HG03064 (cell line): ENCODE data around the gene PDZK1.
"Not testable (repeated sequence)": the region's sequence is repeated elsewhere in the genome, so short reads cannot be mapped to it uniquely, and the experiment has no call there.

Experiments
- ATAC-seq: cut with Tn5 transposase; IDR thresholded peaks from one replicate; pipeline ENCODE4 v1.9.1; 2021; ENCODE audit warnings: low read depth; ENCODE audit not compliant: unreplicated experiment

The PDZK1 gene

DNA sequence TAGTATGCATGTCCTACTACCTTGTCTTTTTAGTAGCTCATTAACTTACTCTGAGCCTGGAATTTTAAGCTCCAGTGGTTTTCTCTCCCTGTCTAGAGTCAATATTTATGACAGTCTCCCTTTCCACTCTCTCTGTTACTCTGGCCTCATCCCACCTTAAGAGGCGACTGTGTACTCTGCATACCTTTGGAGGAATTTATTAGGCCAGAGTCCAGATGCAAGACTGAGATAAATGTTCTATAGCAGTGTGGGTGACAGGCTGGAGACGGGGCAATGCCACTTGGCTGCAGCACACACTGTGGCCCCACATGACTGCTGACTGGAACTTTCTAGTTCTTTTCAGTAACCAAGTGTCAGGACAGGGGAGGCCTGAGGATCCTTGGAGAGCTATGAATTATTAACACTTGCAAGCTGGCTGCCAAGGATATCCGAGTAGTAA lies 4.1 kb upstream of the PDZK1 start:
- no peak for ATAC-seq

DNA sequence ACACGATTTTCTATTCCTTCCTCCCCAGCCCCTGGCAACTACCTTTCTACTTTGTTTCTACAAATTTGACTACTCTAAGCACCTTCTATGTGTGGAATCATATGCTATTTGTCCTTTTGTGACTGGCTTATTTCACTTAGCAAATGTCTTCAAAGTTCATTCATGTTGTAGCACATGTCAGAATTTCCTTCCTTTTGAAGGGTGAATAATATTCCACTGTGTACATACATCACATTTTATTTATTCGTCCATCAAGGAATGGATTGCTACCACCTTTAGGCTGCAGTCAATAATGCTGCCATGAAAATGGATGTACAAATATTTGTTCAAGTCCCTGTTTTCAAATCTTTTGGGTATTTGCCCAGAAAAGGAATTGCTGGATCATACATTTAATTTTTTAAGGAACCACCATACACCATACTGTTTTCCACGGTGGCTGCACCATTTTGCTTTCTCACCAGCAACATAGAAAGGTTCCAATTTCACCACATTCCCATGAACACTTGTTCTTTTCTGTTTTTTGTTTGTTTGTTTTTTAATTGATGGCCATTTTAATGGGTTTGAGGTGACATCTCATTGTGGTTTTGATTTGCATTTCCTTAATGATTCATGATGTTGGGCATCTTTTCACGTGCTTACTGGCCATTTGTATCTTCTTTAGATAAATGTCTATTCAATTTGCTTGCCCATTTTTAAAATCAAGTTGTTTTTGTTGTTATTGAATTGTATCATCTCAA lies 3.3 kb upstream of the PDZK1 start:
- ATAC-seq = no peak

DNA sequence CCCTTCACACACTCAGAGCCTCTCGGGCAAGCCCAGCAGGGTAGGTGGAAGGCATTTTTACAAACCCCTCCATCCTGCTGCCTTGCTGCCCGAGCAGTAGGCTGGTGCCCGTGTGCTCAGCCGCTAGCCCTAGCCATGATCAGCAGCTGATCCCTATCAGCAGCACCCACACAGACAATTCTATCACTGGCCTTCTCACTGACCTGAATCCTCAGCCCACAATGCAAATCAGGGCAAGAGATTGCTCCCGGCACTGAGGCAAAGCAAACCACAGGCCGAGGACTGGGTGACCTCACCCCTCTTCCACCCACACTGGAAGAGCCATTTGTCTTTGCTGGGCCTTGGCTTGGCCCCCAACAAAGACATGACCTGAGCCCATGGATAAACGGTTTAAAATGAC lies 895 bp upstream of the PDZK1 start:
- ATAC-seq = no peak

DNA sequence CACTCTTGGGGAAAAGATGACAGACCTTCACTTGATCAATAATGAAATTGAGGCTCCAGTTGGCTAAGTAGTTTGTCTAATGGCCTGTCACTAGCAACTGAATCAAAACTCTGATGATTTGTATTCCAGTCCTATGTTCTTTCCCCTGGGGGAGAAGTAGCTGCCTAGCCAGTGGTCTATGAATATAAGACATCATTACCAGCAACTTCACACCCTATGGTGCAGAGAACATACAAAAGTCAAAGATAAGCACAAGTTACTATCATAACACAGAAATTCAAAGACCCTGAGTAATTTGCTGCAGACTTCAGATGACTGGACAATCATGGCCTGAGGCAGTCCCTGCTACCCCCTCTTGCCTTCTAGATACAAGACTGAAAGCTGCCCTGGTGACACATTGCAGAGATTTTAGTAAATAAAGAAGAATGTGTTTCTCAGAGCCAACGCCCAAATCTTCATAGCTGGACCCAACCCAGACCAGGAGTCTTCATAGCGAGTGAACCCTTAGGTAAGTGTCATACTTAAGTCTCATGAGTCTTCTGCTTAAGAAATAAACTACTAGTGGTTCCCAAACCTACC lies 993 bp downstream of the PDZK1 start:
- ATAC-seq = no peak

DNA sequence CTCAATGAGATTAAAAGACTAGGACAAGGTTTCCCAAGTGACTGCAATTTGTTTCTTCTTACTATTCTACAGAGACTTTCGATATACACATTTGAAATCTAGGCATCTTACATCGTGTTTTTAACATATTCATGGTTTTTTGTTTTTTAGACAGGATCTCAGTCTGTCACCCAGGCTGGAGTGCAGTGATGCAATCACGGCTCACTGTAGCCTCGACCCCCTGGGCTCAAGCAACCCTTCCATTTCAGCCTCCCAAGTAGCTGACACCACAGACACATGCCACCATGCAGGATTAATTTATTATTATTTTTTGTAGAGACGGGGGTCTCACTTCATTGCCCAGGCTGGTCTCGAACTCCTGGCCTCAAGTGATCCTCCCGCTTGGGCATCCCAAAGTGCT lies 1.5 kb downstream of the PDZK1 start:
- ATAC-seq = no peak

DNA sequence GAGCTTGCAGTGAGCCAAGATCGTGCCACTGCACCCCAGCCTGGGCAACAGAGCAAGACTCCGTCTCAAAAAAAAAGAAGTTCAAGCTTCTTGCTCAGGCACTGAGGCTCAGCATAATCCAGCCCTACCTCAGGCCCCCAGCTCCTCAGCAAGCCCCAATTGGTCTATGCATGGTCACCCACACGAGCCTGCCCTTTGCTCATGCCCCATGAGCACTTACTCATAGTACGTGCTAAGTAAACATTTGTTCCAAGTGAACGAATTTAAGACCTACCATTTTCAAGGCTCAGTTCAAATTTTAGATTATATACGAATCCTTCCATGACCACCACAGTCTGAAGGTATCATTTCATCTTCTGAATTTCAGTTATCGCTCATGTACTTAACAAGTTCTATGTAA lies 4.3 kb downstream of the PDZK1 start:
- no peak for ATAC-seq

DNA sequence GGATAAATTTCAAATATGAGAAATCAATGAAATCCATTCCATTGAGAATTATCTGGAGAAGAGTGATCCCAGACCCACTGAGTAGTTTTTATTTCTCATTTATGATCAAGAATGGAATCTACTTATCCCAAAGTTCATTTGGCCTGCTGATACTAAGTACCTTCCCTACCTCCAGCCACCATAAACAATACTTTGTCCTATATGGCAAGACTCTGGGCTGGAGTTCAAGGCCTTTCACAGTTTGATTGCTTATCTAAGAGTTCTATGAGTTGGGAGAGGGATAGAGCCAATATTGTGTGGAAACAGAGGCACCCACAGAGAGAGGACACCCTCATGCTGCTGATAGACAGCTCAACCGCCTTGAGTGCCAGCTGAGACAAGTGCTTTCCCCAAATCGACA lies 5.1 kb downstream of the PDZK1 start:
- ATAC-seq = no peak

DNA sequence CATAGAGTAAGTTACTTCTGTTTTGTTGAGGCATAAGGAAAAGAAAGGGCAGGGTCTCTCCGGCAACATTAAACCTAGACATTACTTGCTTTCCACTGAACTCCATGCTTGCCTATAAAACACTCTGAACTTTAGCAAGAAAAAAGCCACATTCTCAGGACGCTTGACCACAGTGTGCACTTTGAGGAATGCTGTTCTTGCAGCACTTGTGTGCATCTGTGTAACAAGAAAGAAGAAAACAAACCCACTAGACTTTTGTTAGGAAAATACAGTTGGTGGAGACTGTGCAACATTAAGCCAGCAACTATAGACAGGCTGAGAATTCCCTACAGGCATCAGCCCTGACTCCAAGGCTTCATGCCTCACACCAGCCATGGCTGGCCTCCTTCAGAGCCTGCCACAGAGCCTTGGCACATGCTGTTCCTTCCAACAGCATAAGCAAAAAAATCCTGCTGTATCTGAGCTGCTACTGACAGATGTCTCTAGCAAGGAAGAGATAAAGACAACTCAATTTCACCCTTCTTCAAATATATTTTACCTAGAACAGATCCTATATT lies 5.8 kb downstream of the PDZK1 start:
- ATAC-seq = no peak

DNA sequence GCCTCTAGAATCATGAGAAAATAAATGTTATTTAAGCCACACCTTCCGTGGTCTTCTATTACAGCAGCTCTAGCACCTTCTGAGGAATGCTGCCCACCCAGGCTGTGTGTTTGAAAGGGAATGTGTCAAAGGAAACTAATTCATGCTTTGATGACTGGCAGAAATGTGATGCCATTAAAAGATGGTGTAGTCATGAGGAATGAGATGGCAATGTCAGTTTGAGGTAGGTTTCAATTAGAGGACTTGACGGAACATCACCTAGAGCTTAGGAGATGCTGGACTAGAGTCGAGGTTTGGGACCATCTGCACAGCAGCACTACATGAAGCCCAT lies 10.6 kb downstream of the PDZK1 start:
- no peak for ATAC-seq

DNA sequence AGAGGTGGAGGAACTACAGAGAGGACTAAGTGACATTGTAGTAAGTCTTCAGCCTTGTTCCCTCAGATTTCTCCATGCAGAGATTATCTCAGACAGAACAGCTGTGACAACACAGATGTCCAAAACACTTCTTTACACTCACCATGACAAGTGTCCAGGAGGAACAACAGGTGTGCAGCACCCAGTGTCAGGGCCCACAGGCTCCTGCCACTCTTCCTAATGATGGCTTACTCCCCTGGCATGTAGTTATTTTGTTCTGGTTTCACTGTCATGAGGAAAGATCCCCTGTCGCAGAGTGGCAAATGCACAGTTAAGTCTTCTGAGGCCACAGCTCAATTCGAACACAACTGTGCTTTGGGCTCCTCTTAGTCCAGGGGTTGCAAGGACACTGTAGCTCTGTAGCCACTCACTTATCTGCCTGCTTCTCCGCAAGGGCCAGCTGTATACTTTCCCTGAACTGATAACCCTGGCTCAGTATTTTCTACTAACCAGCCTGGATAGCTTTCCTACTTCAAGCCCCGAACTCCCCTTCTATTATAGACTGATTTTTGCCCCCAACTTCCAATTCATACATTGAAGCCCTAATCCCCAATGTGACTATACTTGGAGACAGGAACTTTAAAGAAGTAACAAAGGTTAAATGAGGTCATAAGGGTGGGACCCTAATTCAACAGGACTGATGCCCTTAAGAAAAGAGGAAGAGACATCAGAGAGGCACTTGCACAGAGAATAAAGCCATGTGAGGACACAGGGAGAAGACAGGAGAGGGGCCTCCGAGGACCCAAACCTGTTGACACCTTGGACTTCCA lies 11.1 kb downstream of the PDZK1 start:
- no peak for ATAC-seq

DNA sequence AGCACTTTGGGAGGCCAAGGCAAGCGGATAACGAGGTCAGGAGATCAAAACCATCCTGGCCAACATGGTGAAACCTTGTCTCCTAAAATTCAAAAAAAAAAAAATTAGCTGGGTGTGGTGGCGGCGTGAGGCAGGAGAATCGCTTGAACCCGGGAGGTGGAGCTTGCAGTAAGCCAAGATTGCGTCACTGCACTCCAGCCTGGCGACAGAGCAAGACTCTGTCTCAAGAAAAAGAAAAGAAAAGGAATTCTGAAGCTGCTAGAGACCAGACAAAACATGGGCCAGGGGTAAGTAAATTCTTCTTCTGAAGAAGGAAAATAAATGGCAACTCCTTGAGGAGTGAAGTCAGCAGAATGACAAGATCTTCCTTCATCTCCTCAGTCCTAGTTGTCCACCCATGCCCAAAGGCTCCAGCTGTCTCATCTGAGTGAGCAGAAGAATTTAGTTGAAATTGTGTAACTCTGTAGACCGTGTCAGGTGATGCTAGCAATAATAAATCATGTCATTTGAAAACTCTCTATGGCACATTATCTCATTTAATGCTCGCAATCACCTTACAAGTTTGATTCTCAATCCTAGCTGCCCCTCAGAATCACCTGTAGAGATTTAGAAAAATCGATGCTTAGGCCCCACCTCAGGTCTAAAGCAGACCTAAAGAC lies 14.3 kb downstream of the PDZK1 start:
- no peak for ATAC-seq

DNA sequence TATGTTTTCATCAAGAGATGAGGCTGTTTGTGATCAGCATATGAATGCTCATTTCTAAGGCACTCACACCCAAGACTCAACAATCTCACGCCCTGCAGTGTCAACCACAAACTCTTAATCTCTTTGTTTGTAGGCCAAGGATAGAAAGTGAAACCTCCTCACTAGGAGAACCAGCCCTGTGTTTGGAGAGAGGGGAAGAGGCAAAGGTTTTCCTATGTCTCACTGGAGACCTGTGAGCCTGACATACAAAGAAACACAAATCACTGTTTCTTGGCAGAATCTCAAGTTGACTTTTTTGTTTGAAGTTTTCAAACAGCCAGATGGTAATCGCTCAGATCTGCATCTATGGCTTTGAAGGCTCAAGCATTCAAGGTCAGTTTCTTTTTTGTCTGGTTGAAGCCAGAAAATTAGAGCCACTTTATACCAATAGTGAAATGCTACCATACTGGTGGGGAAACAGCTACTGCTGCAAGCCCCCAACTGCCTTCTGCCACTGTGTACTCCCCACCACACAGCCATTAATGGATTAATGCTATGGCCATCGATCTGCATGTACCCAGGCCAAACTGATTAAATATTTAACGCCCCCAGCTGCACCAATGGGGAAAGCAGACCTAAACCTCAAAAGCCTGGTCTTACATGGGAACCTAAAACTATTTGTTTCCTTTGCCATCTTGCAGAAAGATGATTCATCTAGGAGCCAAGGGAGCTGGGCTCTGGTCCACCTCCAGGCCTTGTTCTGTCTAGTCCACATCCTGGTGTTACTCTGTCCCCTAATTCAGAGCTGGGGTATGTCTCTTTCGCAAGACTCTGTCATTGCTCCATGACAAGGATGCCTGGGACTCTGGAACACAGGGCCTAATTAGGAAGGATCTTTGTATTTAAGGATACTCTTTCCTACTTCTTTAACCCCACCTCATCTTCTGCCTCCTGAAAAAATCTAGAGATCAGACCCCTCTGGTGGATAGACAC lies 16.3 kb downstream of the PDZK1 start:
- ATAC-seq = no peak

DNA sequence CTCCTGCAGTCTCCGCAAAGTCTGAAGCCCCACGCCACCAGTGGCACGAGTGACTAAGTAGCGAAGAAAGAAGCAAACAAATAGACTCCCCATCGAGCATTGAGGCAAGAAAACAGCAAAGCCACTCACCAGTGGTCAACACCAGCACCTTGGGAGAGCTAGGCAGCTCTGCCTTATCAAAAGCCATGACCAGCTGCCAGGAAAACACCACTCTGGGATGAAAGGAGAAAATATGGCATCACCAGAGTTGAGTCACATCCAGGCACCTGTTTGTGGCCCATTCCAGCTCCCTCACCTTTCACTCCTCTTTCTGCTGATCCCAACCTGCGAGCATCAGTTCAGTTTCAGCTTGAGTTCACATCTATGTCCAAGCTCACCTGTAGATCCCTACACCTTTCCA lies 17.2 kb downstream of the PDZK1 start:
- ATAC-seq = no peak

DNA sequence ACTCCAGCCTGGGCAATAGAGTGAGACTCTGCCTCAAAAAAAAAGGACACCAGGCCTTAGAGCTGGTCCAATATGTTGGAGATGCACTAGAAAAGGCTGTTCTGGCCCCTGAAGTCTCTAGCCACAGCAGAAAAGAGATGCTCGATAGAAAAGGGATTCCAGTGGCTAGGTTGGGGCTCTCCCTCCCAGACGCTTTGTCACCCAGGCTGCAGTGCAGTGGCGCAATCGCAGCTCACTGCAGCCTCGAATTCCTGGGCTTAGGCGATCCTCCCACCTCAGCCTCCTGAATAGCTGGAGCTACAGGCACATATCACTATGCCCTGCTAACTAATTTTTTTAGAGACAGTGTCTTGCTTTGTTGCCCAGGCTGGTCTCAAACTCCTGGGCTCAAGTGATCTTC lies 18.2 kb downstream of the PDZK1 start:
- no peak for ATAC-seq

DNA sequence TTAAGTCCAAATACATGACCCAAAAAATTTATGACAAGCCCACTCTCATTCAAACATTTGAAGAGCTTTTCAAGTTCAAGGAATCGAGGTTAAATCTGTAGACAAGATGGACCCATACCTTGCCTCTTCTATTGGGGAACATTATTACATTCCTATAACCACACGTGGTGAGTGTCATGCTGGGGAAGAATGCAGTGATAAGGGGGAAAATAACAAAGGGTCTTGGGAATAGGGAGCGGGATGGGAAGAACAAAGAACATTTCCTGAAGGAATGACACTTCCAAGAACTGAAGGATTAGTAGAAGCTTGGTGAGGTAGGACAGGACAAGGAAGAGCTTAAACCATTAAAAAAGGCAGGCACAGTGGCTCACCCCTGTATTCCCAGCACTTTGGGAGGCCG lies 18.8 kb downstream of the PDZK1 start:
- no peak for ATAC-seq

DNA sequence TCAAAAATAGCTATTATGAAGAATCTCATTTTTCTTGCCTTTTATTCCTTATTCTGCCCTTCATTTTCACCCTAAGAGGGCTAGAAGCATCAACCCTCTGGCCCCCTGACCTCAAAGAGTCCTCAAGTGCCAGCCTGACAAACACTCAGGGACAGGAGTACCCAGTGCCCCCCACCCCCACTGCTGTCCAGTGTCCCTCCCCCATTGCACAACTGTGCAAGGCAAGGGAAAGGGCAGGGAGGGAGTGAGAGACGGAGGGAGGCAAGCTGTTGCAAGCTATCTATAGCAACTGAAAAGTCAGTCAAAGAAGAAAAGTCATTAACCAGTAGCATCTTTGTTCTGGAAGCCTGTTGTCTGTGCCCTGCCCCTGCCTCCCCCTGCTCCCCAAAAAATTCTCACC lies 21.1 kb downstream of the PDZK1 start:
- ATAC-seq = not testable (repeated sequence)

DNA sequence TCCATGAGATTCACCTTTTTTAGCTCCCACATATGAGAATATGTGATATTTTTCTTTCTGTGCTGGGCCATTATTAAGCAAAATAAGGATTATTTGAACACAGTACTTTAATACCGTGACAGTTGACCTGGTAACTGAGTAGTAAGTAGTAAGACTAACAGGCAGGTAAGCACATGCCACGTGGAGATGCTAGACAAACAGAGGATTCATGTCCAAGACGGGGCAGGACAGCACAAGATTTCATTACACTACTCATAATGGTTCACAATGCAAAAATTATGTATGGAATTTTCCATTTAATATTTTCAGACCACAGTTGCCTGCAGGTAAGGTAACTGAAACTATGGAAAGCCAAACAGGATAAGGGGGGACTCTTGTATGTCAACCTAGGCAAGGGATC lies 22.3 kb downstream of the PDZK1 start:
- ATAC-seq = not testable (repeated sequence)

DNA sequence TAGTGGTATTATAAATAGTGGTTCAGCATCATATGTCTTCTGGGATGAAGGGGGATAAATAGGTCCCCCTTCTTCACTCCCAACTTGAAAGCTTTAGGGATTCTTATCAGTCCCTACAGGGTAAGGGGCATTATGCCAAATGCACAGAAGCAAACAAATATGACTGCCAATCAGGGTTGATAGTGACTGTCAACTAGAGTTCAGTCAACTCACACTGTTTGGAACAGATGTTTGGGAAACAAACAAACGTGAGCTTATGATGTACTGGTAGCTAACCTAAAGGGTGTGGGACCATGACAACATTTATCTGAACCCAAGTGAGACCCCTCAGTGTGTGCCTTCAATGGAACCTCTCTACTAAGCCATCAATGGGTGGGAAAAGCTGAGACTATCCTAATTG lies 34.0 kb downstream of the PDZK1 start:
- not testable (repeated sequence) for ATAC-seq

DNA sequence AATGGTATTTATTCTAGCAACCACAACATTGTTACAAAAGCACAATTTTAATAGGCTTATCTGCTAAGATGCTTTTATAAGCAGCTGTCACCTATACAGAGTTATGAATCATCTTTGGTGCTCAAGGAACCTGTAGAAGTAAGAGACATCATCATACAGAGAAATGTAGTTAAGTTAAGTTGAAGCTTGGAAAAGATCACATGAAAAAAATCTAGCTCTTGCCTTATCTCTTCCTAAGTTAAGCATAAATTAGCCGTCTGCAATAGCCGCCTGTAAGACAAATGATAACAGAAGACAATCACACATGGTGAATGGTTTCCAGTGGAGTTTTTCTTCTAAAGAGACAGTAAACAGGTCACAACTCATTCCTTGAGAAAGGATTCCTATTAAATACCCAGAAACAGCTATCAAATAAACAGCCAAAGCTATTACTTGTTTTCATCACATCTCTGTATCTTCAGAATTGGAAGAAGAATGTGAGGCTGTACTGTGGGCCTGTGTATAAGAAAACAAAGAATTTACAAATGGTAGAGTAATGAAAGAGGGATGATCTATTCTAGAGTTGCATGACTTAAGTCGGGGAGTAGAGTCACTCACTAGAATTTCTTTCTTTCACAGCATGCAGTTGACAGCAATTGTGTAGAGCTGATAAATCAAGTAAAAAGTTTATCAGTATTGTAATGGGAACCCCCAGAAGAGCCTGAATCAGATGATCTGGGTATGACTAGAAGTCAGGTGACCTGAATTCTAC lies 36.0 kb downstream of the PDZK1 start:
- ATAC-seq = not testable (repeated sequence)
